SKM-1 (cell line): ENCODE measurements around the gene LIMK2.

Experiments
- DNase-seq: peaks from one replicate; lab custom pipeline; 2025; ENCODE audit not compliant: unreplicated experiment; lab: John Stamatoyannopoulos, UW

LIMK2 gene

GRCh38 chr22:31271026-31271425 is 58.9 kb downstream of the LIMK2 start:
- DNase-seq, result no peak

- no peak for DNase-seq
Measured at GRCh38 chr22:31271485-31271884, 59.4 kb downstream of the LIMK2 start.

- DNase-seq, result peak; percentile 41
Measured at GRCh38 chr22:31272522-31273446, 60.7 kb downstream of the LIMK2 start.

- no peak for DNase-seq
Measured at GRCh38 chr22:31274017-31274416, 61.9 kb downstream of the LIMK2 start.

GRCh38 chr22:31275018-31275417 is 62.9 kb downstream of the LIMK2 start:
- no peak for DNase-seq

- no peak for DNase-seq
Measured at GRCh38 chr22:31275576-31275975, 63.5 kb downstream of the LIMK2 start.

- DNase-seq, result no peak
Measured at GRCh38 chr22:31276426-31277167, 64.5 kb downstream of the LIMK2 start.

- DNase-seq, result no peak
Measured at GRCh38 chr22:31277741-31278140, 65.6 kb downstream of the LIMK2 start.

GRCh38 chr22:31278151-31278621 is 66.1 kb downstream of the LIMK2 start:
- DNase-seq, result no peak

- DNase-seq, result no peak
Measured at GRCh38 chr22:31278626-31279326, 66.7 kb downstream of the LIMK2 start.

- no peak for DNase-seq
Measured at GRCh38 chr22:31279327-31279669, 67.2 kb downstream of the LIMK2 start.

GRCh38 chr22:31279821-31280505 is 67.9 kb downstream of the LIMK2 start:
- DNase-seq, result no peak

GRCh38 chr22:31281733-31282132 is 69.6 kb downstream of the LIMK2 start:
- DNase-seq, result no peak

- no peak for DNase-seq
Measured at GRCh38 chr22:31282748-31283468, 70.8 kb downstream of the LIMK2 start.

- no peak for DNase-seq
Measured at GRCh38 chr22:31284281-31285155, 72.4 kb downstream of the LIMK2 start.

GRCh38 chr22:31286360-31287255 is 74.5 kb downstream of the LIMK2 start:
- DNase-seq, result no peak

- DNase-seq, result peak; percentile 26
Measured at GRCh38 chr22:31287818-31288495, 75.9 kb downstream of the LIMK2 start.
